K562 (cell line): ENCODE data around the gene EFHB. TPM values are rescaled to one million over a fixed set of nuclear protein-coding genes. Genes with fewer than 3 reads are reported as not detected.

Experiments used
- BRF1 ChIP-seq: IDR thresholded peaks from 3 replicates; pipeline ENCODE4 v1.6.1; 2011; ENCODE audit warnings: borderline replicate concordance, mild to moderate bottlenecking; ENCODE audit not compliant: insufficient read length; ENCODE audit errors: extremely low read depth
- CREBBP ChIP-seq: IDR thresholded peaks from one replicate; pipeline ENCODE4 v1.6.1; 2012; ENCODE audit warnings: low read depth, mild to moderate bottlenecking, control low read depth, inconsistent platforms, low read length
- ILF3 ChIP-seq: fragments of 450-650 bp; IDR thresholded peaks from 2 replicates; pipeline ENCODE4 v1.6.1; 2018; ENCODE audit warnings: antibody characterized with exemption, mild to moderate bottlenecking, moderate library complexity, borderline replicate concordance
- NFE2L1 ChIP-seq: fragments of 450-650 bp; IDR thresholded peaks from 2 replicates; pipeline ENCODE4 v1.6.1; 2016; ENCODE audit warnings: missing genetic modification characterization, low read depth, mild to moderate bottlenecking, missing compliant biosample characterization, moderate library complexity, borderline replicate concordance
- NR2F6 ChIP-seq: fragments of 450-650 bp; formaldehyde crosslinking; IDR thresholded peaks from 2 replicates; pipeline ENCODE4 v1.4.0; 2020; ENCODE audit warnings: mild to moderate bottlenecking
- PML ChIP-seq: IDR thresholded peaks from 2 replicates; pipeline ENCODE4 v1.6.1; 2012; ENCODE audit warnings: low read length, inconsistent platforms
- POLR2A ChIP-seq: fragments of 450-650 bp; conservative IDR thresholded peaks from 2 replicates; pipeline ENCODE4 v1.6.1; 2016
- RBBP5 ChIP-seq: fragments of 200-600 bp; sonication (generic); IDR thresholded peaks from 2 replicates; pipeline ENCODE4 v1.6.1; 2012; ENCODE audit warnings: borderline replicate concordance, mild to moderate bottlenecking, low read length, control low read depth, inconsistent platforms; ENCODE audit not compliant: insufficient read depth, poor library complexity, severe bottlenecking
- SMAD1 ChIP-seq: fragments of 150-350 bp; IDR thresholded peaks from 2 replicates; pipeline ENCODE4 v1.6.1; 2014; ENCODE audit warnings: low read length, low read depth; ENCODE audit not compliant: partially characterized antibody
- TEAD1 ChIP-seq, 2 experiments: fragments of 450-650 bp in 1 of 2; sonication (generic) in 1 of 2; formaldehyde crosslinking; IDR thresholded peaks; 2 replicates each; pipeline versions ENCODE4 v1.4.0 to v1.8.0; 2020 to 2022; ENCODE audit warnings: mild to moderate bottlenecking in 2 of 2, missing genetic modification reagents in 1 of 2
- ZKSCAN3 ChIP-seq: fragments of 250-450 bp; sonication (Bioruptor Pico); IDR thresholded peaks from 2 replicates; pipeline ENCODE4 v1.4.0; 2020
- ZNF133 ChIP-seq: fragments of 250-450 bp; sonication (Bioruptor Pico); IDR thresholded peaks from 2 replicates; pipeline ENCODE4 v1.4.0; 2020; ENCODE audit warnings: mild to moderate bottlenecking
- ZNF436 ChIP-seq: fragments of 250-450, 450-650 bp; sonication (Bioruptor Pico); formaldehyde crosslinking; IDR thresholded peaks from 2 replicates; pipeline ENCODE4 v1.7.0; 2020; ENCODE audit warnings: mild to moderate bottlenecking
- ZNF695 ChIP-seq: fragments of 450-650 bp; formaldehyde crosslinking; IDR thresholded peaks from 2 replicates; pipeline ENCODE4 v1.4.0; 2020; ENCODE audit warnings: mild to moderate bottlenecking, moderate library complexity
- ZNF699 ChIP-seq: fragments of 250-450 bp; sonication (Bioruptor Pico); IDR thresholded peaks from 2 replicates; pipeline ENCODE4 v1.8.0; 2021; ENCODE audit warnings: mild to moderate bottlenecking, moderate library complexity; ENCODE audit not compliant: insufficient replicate concordance
- ZNF830 ChIP-seq: fragments of 250-450 bp; sonication (Bioruptor Pico); IDR thresholded peaks from 2 replicates; pipeline ENCODE4 v1.5.0; 2021; ENCODE audit warnings: mild to moderate bottlenecking
- polyA plus RNA-seq, 8 experiments: library from polyadenylated mRNA; depleted of rRNA in 4 of 8; stranded (reverse) in 5 of 8; unstranded in 3 of 8; fragments of >200 nt; fragmentation: Nextera tagmentation in 2 of 8; fragmentation: Illumina TruSeq in 1 of 8; extraction: Ambion mirVana in 2 of 8; extraction: Trizol in 1 of 8; gene quantifications; 2 replicates each; pipeline versions ENCODE4 v1.2.1 to v1.2.3, GENCODE V29; 2011 to 2014; ENCODE audit warnings: inconsistent platforms in 1 of 8, missing spikeins in 1 of 8
- total RNA-seq, 7 experiments: library from RNA; depleted of rRNA in 6 of 7; stranded (reverse); fragments of >200 nt in 6 of 7; fragmentation: Illumina TruSeq in 2 of 7; extraction: Trizol in 2 of 7; gene quantifications; 2 replicates each; pipeline versions ENCODE4 v1.2.1 to v1.2.3, GENCODE V29; 2011 to 2021; ENCODE audit warnings: low replicate concordance in 1 of 7
- TF ChIP-seq, protein P1 (sequence below): sonication (generic); formaldehyde crosslinking; IDR thresholded peaks from 2 replicates; pipeline ENCODE4 v1.8.1; 2023; ENCODE audit warnings: missing genetic modification reagents, mild to moderate bottlenecking, borderline replicate concordance
- TF ChIP-seq, protein P2 (sequence below): fragments of 200-800 bp; sonication (Bioruptor generic); IDR thresholded peaks from 2 replicates; pipeline ENCODE4 v1.6.1; 2017; ENCODE audit warnings: missing genetic modification characterization, missing compliant biosample characterization
- TF ChIP-seq, protein P3 (sequence below): sonication (generic); formaldehyde crosslinking; IDR thresholded peaks from 2 replicates; pipeline ENCODE4 v1.8.0; 2022; ENCODE audit warnings: missing genetic modification reagents, mild to moderate bottlenecking, borderline replicate concordance
- TF ChIP-seq, protein P4 (sequence below): fragments of 450-650 bp; IDR thresholded peaks from 2 replicates; pipeline ENCODE4 v1.6.1; 2017; ENCODE audit warnings: mild to moderate bottlenecking, moderate library complexity

Gene EFHB
- total and polyA plus RNA-seq, 9 of the 15 experiments (the other 6 are each of a cell fraction or from before 2014, with no cell fraction given): 1.5 to 4.0 (median 1.8) TPM

DNA sequence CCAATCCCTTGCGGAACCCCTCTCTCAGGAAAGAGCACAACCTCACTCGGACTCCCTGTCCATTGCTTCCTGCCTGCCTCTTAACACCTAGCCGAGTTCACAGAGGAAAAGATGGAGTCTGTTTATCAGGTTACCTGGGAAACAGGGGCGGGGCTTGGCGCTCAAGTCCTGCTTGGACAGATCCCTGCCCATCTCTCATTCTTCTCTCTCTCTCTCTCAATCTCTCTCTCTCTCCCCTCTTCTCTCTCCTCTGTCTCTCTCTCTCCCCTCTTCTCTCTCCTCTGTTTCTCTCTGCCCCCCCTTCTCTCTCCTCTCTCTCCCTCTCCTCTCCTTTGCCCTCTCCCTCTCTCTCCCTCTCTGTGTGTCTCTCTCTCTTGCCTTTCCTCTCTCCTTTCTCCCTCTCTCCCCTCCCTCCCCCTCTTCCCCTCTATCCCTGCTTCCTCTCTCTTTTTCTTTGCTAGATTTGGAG lies at the start of gene EFHB (continued):
- TF ChIP-seq ZNF699 (no peak), NFE2L1 (tag) (no peak), NR2F6 (CRISPR knock-in tag) (no peak), ILF3 (no peak), ZNF133 (no peak), SMAD1 (no peak), CREBBP (no peak), RBBP5 (no peak), TEAD1 (CRISPR knock-in tag; IDR thresholded peaks at IDR 0.05) (no peak), BRF1 (no peak), ZNF695 (CRISPR knock-in tag) (no peak), ZKSCAN3 (CRISPR knock-in tag) (no peak), POLR2A (no peak), PML (no peak), ZNF830 (CRISPR knock-in tag) (no peak), ZNF436 (CRISPR knock-in tag) (no peak)
- TF ChIP-seq, protein P1, sequence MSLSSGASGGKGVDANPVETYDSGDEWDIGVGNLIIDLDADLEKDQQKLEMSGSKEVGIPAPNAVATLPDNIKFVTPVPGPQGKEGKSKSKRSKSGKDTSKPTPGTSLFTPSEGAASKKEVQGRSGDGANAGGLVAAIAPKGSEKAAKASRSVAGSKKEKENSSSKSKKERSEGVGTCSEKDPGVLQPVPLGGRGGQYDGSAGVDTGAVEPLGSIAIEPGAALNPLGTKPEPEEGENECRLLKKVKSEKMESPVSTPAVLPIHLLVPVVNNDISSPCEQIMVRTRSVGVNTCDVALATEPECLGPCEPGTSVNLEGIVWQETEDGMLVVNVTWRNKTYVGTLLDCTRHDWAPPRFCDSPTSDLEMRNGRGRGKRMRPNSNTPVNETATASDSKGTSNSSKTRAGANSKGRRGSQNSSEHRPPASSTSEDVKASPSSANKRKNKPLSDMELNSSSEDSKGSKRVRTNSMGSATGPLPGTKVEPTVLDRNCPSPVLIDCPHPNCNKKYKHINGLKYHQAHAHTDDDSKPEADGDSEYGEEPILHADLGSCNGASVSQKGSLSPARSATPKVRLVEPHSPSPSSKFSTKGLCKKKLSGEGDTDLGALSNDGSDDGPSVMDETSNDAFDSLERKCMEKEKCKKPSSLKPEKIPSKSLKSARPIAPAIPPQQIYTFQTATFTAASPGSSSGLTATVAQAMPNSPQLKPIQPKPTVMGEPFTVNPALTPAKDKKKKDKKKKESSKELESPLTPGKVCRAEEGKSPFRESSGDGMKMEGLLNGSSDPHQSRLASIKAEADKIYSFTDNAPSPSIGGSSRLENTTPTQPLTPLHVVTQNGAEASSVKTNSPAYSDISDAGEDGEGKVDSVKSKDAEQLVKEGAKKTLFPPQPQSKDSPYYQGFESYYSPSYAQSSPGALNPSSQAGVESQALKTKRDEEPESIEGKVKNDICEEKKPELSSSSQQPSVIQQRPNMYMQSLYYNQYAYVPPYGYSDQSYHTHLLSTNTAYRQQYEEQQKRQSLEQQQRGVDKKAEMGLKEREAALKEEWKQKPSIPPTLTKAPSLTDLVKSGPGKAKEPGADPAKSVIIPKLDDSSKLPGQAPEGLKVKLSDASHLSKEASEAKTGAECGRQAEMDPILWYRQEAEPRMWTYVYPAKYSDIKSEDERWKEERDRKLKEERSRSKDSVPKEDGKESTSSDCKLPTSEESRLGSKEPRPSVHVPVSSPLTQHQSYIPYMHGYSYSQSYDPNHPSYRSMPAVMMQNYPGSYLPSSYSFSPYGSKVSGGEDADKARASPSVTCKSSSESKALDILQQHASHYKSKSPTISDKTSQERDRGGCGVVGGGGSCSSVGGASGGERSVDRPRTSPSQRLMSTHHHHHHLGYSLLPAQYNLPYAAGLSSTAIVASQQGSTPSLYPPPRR (CRISPR knock-in tag): no peak
- TF ChIP-seq, protein P2, sequence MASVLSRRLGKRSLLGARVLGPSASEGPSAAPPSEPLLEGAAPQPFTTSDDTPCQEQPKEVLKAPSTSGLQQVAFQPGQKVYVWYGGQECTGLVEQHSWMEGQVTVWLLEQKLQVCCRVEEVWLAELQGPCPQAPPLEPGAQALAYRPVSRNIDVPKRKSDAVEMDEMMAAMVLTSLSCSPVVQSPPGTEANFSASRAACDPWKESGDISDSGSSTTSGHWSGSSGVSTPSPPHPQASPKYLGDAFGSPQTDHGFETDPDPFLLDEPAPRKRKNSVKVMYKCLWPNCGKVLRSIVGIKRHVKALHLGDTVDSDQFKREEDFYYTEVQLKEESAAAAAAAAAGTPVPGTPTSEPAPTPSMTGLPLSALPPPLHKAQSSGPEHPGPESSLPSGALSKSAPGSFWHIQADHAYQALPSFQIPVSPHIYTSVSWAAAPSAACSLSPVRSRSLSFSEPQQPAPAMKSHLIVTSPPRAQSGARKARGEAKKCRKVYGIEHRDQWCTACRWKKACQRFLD: no peak
- TF ChIP-seq, protein P3, sequence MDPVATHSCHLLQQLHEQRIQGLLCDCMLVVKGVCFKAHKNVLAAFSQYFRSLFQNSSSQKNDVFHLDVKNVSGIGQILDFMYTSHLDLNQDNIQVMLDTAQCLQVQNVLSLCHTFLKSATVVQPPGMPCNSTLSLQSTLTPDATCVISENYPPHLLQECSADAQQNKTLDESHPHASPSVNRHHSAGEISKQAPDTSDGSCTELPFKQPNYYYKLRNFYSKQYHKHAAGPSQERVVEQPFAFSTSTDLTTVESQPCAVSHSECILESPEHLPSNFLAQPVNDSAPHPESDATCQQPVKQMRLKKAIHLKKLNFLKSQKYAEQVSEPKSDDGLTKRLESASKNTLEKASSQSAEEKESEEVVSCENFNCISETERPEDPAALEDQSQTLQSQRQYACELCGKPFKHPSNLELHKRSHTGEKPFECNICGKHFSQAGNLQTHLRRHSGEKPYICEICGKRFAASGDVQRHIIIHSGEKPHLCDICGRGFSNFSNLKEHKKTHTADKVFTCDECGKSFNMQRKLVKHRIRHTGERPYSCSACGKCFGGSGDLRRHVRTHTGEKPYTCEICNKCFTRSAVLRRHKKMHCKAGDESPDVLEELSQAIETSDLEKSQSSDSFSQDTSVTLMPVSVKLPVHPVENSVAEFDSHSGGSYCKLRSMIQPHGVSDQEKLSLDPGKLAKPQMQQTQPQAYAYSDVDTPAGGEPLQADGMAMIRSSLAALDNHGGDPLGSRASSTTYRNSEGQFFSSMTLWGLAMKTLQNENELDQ: no peak
- TF ChIP-seq, protein P4, sequence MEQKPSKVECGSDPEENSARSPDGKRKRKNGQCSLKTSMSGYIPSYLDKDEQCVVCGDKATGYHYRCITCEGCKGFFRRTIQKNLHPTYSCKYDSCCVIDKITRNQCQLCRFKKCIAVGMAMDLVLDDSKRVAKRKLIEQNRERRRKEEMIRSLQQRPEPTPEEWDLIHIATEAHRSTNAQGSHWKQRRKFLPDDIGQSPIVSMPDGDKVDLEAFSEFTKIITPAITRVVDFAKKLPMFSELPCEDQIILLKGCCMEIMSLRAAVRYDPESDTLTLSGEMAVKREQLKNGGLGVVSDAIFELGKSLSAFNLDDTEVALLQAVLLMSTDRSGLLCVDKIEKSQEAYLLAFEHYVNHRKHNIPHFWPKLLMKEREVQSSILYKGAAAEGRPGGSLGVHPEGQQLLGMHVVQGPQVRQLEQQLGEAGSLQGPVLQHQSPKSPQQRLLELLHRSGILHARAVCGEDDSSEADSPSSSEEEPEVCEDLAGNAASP: no peak
